HepG2 (cell line): ENCODE results near the gene LCE4A.

Source experiments
- BHLHE40 ChIP-seq: IDR thresholded peaks from 2 replicates; pipeline ENCODE4 v1.6.1; 2011; ENCODE audit warnings: low read length, improper control_type of control experiment
- EZH2 ChIP-seq: conservative IDR thresholded peaks from 2 replicates; pipeline ENCODE4 v1.6.1; 2012; ENCODE audit warnings: mild to moderate bottlenecking, low read depth, low read length, moderate library complexity
- HNF1A ChIP-seq, 2 experiments: sonication (generic) in 1 of 2; formaldehyde crosslinking in 1 of 2; IDR thresholded peaks; 2 replicates each; pipeline versions ENCODE4 v1.4.0 to v1.6.1; 2016 to 2020; ENCODE audit warnings: borderline replicate concordance in 1 of 2, low read depth in 1 of 2, mild to moderate bottlenecking in 1 of 2, missing genetic modification reagents in 1 of 2
- PCBP2 ChIP-seq: fragments of 200-400 bp; formaldehyde crosslinking; optimal IDR thresholded peaks from 2 replicates; pipeline ENCODE3; 2018; ENCODE audit warnings: low read length, low read depth; ENCODE audit not compliant: poor library complexity, severe bottlenecking
- ZNF3 ChIP-seq: IDR thresholded peaks from 2 replicates; pipeline ENCODE4 v1.7.0; 2017; ENCODE audit warnings: inconsistent platforms

GRCh38 chr1:152683846-152684245 is 24.1 kb upstream of the LCE4A start:
- TF ChIP-seq HNF1A (IDR thresholded peaks at IDR 0.05; ENCODE audit: low read depth) = no peak
- no peak for TF ChIP-seq HNF1A (CRISPR knock-in tag; IDR thresholded peaks at IDR 0.05; ENCODE audit: borderline replicate concordance)
- no peak for TF ChIP-seq BHLHE40
- TF ChIP-seq PCBP2 = no peak
- no peak for TF ChIP-seq ZNF3 (CRISPR knock-in tag)
- TF ChIP-seq EZH2 = no peak
